ENCODE measurements around the gene NTM. TPM values are rescaled to one million over a fixed set of nuclear protein-coding genes. Genes with fewer than 3 reads are reported as not detected.

NTM gene
- polyA plus RNA-seq, 1 experiment = 33.6 TPM

DNA sequence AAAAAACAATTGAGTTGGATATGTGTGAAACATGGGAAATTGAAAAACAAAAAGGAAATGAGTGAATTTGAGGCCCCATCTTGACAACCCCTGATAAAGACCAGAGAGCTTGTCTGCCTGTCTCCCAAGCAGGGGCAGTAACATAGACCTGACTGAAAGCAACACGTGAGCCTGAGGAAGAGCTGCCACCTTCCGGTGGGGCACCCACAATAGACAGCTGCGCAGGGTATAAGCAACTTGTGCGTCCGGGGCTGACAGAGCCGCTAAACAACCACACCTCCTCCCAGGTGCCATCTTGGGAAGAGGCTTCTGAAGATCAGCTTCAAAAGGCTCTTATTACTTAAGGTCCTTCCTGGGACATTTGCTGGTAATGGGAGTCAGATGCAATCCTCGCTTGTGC lies 166.8 kb downstream of the NTM start:
- POLR2A ChIA-PET = no interaction called here
- no peaks in the 10 kb centered on the region for H3K27me3 ChIP-seq (ENCODE audit: control insufficient read depth, insufficient read depth, low read length)
- TF ChIP-seq, protein P1, sequence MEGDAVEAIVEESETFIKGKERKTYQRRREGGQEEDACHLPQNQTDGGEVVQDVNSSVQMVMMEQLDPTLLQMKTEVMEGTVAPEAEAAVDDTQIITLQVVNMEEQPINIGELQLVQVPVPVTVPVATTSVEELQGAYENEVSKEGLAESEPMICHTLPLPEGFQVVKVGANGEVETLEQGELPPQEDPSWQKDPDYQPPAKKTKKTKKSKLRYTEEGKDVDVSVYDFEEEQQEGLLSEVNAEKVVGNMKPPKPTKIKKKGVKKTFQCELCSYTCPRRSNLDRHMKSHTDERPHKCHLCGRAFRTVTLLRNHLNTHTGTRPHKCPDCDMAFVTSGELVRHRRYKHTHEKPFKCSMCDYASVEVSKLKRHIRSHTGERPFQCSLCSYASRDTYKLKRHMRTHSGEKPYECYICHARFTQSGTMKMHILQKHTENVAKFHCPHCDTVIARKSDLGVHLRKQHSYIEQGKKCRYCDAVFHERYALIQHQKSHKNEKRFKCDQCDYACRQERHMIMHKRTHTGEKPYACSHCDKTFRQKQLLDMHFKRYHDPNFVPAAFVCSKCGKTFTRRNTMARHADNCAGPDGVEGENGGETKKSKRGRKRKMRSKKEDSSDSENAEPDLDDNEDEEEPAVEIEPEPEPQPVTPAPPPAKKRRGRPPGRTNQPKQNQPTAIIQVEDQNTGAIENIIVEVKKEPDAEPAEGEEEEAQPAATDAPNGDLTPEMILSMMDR (IDR thresholded peaks at IDR 0.05; ENCODE audit: insufficient read depth, low read depth, low read length) = no peak
- CTCF ChIA-PET = no interaction called here
- no peak overlapping the region for H3K4me3 ChIP-seq (ENCODE audit: low read depth, low read length)
- H3K36me3 ChIP-seq (ENCODE audit: control insufficient read depth, insufficient read depth, low read length) = no peaks in the 10 kb centered on the region
- no peak for DNase-seq (ENCODE audit: low read depth)

DNA sequence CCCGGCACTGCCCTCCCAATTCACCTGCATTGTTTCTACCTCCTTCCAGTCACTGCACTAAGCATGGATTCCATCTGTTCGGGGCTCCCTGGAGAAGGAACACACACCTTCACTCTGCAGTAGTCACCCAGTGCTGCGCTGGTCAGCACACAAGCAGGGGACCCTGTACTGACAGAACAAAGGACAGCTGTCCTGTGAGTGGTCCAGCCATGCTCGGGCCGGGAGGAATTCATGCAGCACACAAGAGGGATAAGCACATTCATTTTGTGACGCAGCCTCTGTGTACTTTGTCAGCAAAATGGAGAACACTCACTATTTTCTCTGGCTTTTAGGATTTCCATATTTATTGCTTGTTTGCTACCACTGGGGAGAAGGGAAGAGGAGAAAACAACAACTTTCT lies 167.3 kb downstream of the NTM start:
- H3K4me3 ChIP-seq (ENCODE audit: low read depth, low read length) = no peak overlapping the region
- H3K27me3 ChIP-seq (ENCODE audit: control insufficient read depth, insufficient read depth, low read length) = no peaks in the 10 kb centered on the region
- H3K36me3 ChIP-seq (ENCODE audit: control insufficient read depth, insufficient read depth, low read length) = no peaks in the 10 kb centered on the region
- ChIA-PET CTCF (no interaction called here), POLR2A (no interaction called here)
- TF ChIP-seq, protein P1 (IDR thresholded peaks at IDR 0.05; ENCODE audit: insufficient read depth, low read depth, low read length) = no peak
- DNase-seq (ENCODE audit: low read depth) = no peak

DNA sequence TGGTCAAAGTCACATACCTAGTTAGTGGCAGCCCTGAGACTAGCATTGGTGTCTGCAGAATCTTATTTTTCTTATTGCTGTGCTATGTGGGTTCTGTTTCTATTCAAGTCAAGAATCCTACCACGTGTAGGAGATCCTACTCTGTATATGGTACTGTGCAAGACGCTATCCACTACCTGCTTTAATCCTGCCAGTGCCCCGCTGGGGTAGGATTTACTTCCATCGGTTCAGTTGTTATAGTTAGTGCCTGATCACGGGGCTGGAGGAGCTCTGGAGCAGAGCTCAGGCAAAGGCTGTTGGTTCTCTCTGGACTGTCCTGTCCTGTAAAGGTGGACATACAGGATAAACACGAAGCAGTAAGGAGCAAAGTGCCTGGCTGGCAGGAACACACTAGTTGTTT lies 167.9 kb downstream of the NTM start:
- Histone ChIP-seq H3K36me3 (ENCODE audit: control insufficient read depth, insufficient read depth, low read length) (no peaks in the 10 kb centered on the region), H3K4me3 (ENCODE audit: low read depth, low read length) (no peak overlapping the region), H3K27me3 (ENCODE audit: control insufficient read depth, insufficient read depth, low read length) (no peaks in the 10 kb centered on the region)
- ChIA-PET CTCF (no interaction called here), POLR2A (no interaction called here)
- TF ChIP-seq, protein P1 (IDR thresholded peaks at IDR 0.05; ENCODE audit: insufficient read depth, low read depth, low read length) = no peak
- no peak for DNase-seq (ENCODE audit: low read depth)

DNA sequence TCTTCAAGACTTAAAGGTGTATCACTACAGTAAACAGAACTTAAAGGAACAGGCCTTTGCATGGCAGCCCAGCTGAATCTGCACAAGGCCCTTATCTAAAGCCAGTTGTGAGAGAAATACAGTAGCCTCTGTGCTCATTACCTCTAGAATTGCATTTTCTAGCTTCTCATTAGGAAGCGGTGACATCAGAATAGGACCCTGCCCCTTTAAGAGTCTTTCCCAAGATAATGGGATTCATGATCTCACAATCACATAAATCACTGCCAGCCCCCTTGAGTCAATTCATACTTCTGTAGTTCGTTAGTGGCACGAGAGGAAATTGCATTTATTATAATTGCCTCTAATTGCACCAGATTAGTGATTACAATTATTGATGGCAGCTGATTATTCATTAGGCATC lies 170.3 kb downstream of the NTM start:
- Histone ChIP-seq H3K36me3 (ENCODE audit: control insufficient read depth, insufficient read depth, low read length) (no peaks in the 10 kb centered on the region), H3K27me3 (ENCODE audit: control insufficient read depth, insufficient read depth, low read length) (no peaks in the 10 kb centered on the region), H3K4me3 (ENCODE audit: low read depth, low read length) (no peak overlapping the region)
- ChIA-PET POLR2A (no interaction called here), CTCF (no interaction called here)
- no peak for DNase-seq (ENCODE audit: low read depth)
- TF ChIP-seq, protein P1 (IDR thresholded peaks at IDR 0.05; ENCODE audit: insufficient read depth, low read depth, low read length) = no peak

DNA sequence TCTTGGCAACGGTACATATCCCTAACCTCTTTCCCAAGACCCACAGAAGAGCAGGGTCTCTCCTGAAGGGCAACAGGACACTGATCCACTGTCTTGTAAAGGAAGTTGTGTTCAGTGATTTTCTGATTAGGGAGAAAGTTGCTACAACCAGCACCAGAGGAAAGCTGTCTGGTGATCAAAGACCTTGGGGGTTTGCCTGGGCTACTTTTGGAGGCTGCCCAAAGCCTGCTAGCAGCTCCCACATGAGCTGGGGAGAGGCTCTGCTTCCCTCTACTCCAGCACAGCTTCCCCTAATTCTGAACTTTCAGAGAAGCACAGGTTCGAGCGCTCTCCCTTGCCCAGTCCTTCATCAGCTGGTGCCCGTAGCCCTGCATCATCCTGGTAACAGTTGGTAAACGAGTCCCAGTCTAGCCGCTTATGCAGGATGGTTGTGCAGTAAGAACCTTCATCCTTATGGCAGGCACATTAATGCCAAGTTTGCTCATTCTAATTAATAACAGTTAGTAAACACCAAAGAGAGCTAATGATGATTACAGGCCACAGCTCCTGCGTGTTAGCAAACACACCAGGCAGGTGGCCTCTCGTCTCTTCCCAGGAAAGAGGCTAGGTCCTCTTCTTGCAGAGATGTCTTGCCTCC lies 173.1 kb downstream of the NTM start:
- no peaks in the 10 kb centered on the region for H3K36me3 ChIP-seq (ENCODE audit: control insufficient read depth, insufficient read depth, low read length)
- CTCF ChIA-PET = interaction anchor here (0.6 kb wide), 1 partner anchor 130 kb away, joined by 4 read pairs; no protein-coding TSS in a partner anchor
- H3K4me3 ChIP-seq (ENCODE audit: low read depth, low read length) = no peak overlapping the region
- TF ChIP-seq, protein P1 (IDR thresholded peaks at IDR 0.05; ENCODE audit: insufficient read depth, low read depth, low read length) = no peak
- no peak for DNase-seq (ENCODE audit: low read depth)
- no peaks in the 10 kb centered on the region for H3K27me3 ChIP-seq (ENCODE audit: control insufficient read depth, insufficient read depth, low read length)
- POLR2A ChIA-PET = no interaction called here

All from BJ (cell line).